ENCODE data around the gene NR0B1. TPM values are rescaled to one million over a fixed set of nuclear protein-coding genes. Genes with fewer than 3 reads are reported as not detected.

NR0B1 gene
- total RNA-seq, 1 experiment from 2014 or later = not detected

GRCh38 chrX:30349946-30350345, 40.8 kb upstream of the NR0B1 start:
- H3K27ac ChIP-seq (ENCODE audit: low read depth, low read length) = no peak overlapping the region
- POLR2A ChIA-PET = no interaction called here
- no peaks in the 10 kb centered on the region for H3K36me3 ChIP-seq (ENCODE audit: control insufficient read depth in 1 of 2, insufficient read depth in 2 of 2, low read length in 2 of 2)
- CTCF ChIA-PET = no interaction called here
- no peak overlapping the region for H3K4me3 ChIP-seq (replicated peaks in 1 of 2; ENCODE audit: low read depth in 1 of 2, low read length in 2 of 2)
- no peak for TF ChIP-seq SP1 (IDR thresholded peaks at IDR 0.05; ENCODE audit: low read depth)
- no peak for TF ChIP-seq POLR2A (IDR thresholded peaks at IDR 0.05; ENCODE audit: borderline replicate concordance, extremely low read depth, insufficient read depth, insufficient read length)
- TF ChIP-seq, protein P1, sequence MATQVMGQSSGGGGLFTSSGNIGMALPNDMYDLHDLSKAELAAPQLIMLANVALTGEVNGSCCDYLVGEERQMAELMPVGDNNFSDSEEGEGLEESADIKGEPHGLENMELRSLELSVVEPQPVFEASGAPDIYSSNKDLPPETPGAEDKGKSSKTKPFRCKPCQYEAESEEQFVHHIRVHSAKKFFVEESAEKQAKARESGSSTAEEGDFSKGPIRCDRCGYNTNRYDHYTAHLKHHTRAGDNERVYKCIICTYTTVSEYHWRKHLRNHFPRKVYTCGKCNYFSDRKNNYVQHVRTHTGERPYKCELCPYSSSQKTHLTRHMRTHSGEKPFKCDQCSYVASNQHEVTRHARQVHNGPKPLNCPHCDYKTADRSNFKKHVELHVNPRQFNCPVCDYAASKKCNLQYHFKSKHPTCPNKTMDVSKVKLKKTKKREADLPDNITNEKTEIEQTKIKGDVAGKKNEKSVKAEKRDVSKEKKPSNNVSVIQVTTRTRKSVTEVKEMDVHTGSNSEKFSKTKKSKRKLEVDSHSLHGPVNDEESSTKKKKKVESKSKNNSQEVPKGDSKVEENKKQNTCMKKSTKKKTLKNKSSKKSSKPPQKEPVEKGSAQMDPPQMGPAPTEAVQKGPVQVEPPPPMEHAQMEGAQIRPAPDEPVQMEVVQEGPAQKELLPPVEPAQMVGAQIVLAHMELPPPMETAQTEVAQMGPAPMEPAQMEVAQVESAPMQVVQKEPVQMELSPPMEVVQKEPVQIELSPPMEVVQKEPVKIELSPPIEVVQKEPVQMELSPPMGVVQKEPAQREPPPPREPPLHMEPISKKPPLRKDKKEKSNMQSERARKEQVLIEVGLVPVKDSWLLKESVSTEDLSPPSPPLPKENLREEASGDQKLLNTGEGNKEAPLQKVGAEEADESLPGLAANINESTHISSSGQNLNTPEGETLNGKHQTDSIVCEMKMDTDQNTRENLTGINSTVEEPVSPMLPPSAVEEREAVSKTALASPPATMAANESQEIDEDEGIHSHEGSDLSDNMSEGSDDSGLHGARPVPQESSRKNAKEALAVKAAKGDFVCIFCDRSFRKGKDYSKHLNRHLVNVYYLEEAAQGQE (IDR thresholded peaks at IDR 0.05; ENCODE audit: low read depth) = no peak
- TF ChIP-seq ELF1 (IDR thresholded peaks at IDR 0.05; ENCODE audit: borderline replicate concordance, low read depth) = no peak
- TF ChIP-seq MAX (IDR thresholded peaks at IDR 0.05) = no peak
- TF ChIP-seq CTCF (IDR thresholded peaks at IDR 0.05 in 2 of 3, conservative IDR thresholded peaks at IDR 0.05 in 1 of 3; ENCODE audit: borderline replicate concordance in 1 of 3, insufficient read depth in 1 of 3, low read depth in 2 of 3, low read length in 2 of 3) = no peak
- TF ChIP-seq, protein P2, sequence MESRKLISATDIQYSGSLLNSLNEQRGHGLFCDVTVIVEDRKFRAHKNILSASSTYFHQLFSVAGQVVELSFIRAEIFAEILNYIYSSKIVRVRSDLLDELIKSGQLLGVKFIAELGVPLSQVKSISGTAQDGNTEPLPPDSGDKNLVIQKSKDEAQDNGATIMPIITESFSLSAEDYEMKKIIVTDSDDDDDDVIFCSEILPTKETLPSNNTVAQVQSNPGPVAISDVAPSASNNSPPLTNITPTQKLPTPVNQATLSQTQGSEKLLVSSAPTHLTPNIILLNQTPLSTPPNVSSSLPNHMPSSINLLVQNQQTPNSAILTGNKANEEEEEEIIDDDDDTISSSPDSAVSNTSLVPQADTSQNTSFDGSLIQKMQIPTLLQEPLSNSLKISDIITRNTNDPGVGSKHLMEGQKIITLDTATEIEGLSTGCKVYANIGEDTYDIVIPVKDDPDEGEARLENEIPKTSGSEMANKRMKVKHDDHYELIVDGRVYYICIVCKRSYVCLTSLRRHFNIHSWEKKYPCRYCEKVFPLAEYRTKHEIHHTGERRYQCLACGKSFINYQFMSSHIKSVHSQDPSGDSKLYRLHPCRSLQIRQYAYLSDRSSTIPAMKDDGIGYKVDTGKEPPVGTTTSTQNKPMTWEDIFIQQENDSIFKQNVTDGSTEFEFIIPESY (IDR thresholded peaks at IDR 0.05; ENCODE audit: extremely low read depth, insufficient replicate concordance, low read length) = no peak
- no peak for TF ChIP-seq SIN3A (IDR thresholded peaks at IDR 0.05; ENCODE audit: low read depth)
- no peak for TF ChIP-seq EZH2 (IDR thresholded peaks at IDR 0.05)
- TF ChIP-seq ZNF274 (IDR thresholded peaks at IDR 0.05; ENCODE audit: low read depth, low read length) = no peak
- TF ChIP-seq POLR2AphosphoS5 (IDR thresholded peaks at IDR 0.05; ENCODE audit: low read depth, low read length) = no peak
- no peak for TF ChIP-seq ATF3 (IDR thresholded peaks at IDR 0.05)
- TF ChIP-seq JUND (IDR thresholded peaks at IDR 0.05) = no peak
- TF ChIP-seq ZFX (IDR thresholded peaks at IDR 0.05) = no peak
- RAD21 ChIA-PET (ENCODE audit: low non-redundant PET in 1 of 2, low total read pairs in 2 of 2, uncharacterized antibody in 2 of 2, unreplicated experiment in 2 of 2) = no interaction called here
- H3K9me2 ChIP-seq (ENCODE audit: insufficient read depth) = no peaks in the 10 kb centered on the region
- H3K9me3 ChIP-seq (ENCODE audit: control insufficient read depth in 1 of 2, insufficient read depth in 1 of 2, low read depth in 1 of 2, low read length in 2 of 2) = no peaks in the 10 kb centered on the region
- H3K27me3 ChIP-seq (ENCODE audit: insufficient read depth, low read length) = no peaks in the 10 kb centered on the region
- DNase-seq (ENCODE audit: low read depth, low spot score) = no peak
- no peaks in the 10 kb centered on the region for H4K20me1 ChIP-seq (ENCODE audit: insufficient read depth)
- BruUV-seq (replicated peaks) = no TSS peak
- H3K9ac ChIP-seq (ENCODE audit: low read length) = no peak overlapping the region
- no peaks in the 10 kb centered on the region for H3K4me1 ChIP-seq (ENCODE audit: control insufficient read depth in 1 of 2, insufficient read depth in 2 of 2, low read length in 2 of 2)
- no peak overlapping the region for H3K4me2 ChIP-seq (ENCODE audit: low read length)
- H2AFZ ChIP-seq (ENCODE audit: low read depth, low read length, poor library complexity, severe bottlenecking) = no peak overlapping the region
- ATAC-seq = no peak
- intact Hi-C loops (cut with micrococcal nuclease) = no loop called here
- no peaks in the 10 kb centered on the region for H3K79me2 ChIP-seq (ENCODE audit: insufficient read depth, low read length)
